ENCODE data around the gene CHRNA3.
"Not testable (repeated sequence)": the region's sequence is repeated elsewhere in the genome, so short reads cannot be mapped to it uniquely, and the experiment has no call there.

The CHRNA3 gene

DNA sequence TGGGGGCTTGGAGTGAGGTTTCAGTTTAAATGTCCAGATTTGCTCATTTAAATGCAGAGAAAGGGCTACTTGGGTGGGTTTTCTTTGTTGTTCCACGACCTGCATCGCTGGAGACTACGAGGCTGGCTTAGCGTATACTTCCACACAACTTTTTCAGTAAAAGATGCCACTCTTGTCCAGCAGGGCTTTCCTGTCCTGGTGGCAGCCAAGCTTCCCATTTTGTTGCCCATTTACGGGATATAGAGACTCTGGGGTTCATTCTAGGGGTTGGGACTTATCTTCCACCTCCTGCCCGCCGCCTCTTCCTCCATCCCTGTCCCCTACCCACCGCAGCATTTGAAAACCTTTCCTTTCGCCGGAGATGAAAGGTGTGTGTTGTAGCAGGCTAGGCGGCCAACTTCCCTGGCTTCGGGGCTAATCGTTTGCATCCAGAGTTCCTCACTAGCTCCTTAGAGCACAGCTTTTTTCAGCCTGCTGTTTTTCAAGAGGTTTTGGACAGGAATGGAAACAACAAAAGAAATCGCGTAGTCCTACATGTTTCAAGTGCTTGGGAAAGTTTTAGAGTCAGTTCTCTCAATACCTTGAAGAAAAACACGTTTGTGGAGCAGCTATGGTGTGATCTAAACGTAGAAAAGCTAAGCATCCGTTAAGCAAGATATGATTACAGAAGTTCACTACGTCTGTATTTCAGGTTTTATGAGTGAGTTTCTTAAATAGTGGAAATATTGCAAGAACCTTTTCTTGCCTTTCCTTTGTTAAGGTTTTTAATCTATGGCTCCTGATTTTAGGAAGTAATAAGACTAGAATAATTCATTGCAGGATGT lies 54.6 kb downstream of the CHRNA3 start:
- Histone ChIP-seq H3K27me3 (no peaks in the 10 kb centered on the region), H3K9me3 (replicated peaks in 1 of 11) (no peaks in the 10 kb centered on the region), H3K4me1 (peaks cover 12 to 32% (median 29%) of the 10 kb centered on the region in 10 experiments; a peak in 19 of 20 replicates), H3K4me2 (peak overlapping the region; percentile 80 to 96 (median 87)), H3K9ac (peak overlapping the region; percentile 68 to 93 (median 84)), H3K4me3 (peak overlapping the region; percentile 72 to 99 (median 86)), H3K36me3 (no peaks in the 10 kb centered on the region), H3K27ac (peak overlapping the region in 9 of 11 experiments; percentile 45 to 87 (median 80); a peak in 18 of 22 replicates), H4K20me1 (peaks cover 0 to 6% (median 0%) of the 10 kb centered on the region in 11 experiments; a peak in 2 of 22 replicates)
- TF ChIP-seq Cebpa-rat (IDR thresholded peaks at IDR 0.05) = no peak

DNA sequence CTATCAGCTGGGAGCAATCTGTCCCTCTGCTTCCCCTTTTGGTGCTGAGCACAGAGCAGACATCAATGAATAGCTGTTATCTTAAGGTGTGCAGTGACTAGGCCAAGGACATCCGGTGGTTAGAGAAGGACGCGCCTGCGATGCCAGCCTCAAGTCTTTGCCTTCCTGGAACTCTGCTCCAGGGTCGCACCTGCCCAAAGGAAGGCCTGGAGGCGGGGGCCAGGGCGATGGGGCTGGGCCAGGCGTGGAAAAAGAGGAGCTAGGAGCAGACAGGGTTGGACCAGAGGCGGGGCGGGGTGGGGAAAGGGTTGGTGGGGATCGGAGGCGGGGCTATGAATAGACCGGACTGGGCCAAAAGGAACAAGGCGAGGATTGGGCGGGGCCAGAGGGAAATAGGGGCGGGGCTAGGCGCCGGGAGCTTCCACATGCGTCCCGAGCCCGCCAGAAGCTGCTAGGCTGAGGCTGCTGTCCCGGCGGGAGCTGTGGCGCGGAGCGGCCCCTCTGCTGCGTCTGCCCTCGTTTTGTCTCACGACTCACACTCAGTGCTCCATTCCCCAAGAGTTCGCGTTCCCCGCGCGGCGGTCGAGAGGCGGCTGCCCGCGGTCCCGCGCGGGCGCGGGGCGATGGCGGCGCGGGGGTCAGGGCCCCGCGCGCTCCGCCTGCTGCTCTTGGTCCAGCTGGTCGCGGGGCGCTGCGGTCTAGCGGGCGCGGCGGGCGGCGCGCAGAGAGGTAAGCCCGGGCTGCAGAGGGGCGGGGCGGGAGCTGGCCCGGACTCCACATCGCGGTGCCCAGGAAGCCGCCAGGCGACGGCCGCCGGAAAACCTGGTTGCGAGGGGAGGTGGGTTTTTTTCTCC lies 55.5 kb downstream of the CHRNA3 start, which contains the start of gene CHRNA5:
Gene CHRNA5, plus strand, starts transcription at position 424 of the 854 bp plus-strand sequence. Its CDS starts 200 bp downstream, at position 624.
- peaks cover 12 to 32% (median 29%) of the 10 kb centered on the region in 10 experiments; a peak in 19 of 20 replicates for H3K4me1 ChIP-seq
- TF ChIP-seq Cebpa-rat (IDR thresholded peaks at IDR 0.05) = no peak
- H3K4me2 ChIP-seq = peak within 1 kb of the TSS; percentile 80 to 96 (median 87)
- no peaks in the 10 kb centered on the region for H3K9me3 ChIP-seq (replicated peaks in 1 of 11)
- peak within 1 kb of the TSS in 9 of 11 experiments; percentile 45 to 87 (median 80); a peak in 18 of 22 replicates for H3K27ac ChIP-seq
- peak within 1 kb of the TSS; percentile 68 to 93 (median 84) for H3K9ac ChIP-seq
- H3K36me3 ChIP-seq = no peaks in the 10 kb centered on the region
- no peaks in the 10 kb centered on the region for H3K27me3 ChIP-seq
- H4K20me1 ChIP-seq = 0 out of 22 replicates have a peak, but pooled peaks cover 0 to 6% (median 0%) of the 10 kb centered on the region in 11 experiments
- peak within 1 kb of the TSS; percentile 72 to 99 (median 86) for H3K4me3 ChIP-seq

DNA sequence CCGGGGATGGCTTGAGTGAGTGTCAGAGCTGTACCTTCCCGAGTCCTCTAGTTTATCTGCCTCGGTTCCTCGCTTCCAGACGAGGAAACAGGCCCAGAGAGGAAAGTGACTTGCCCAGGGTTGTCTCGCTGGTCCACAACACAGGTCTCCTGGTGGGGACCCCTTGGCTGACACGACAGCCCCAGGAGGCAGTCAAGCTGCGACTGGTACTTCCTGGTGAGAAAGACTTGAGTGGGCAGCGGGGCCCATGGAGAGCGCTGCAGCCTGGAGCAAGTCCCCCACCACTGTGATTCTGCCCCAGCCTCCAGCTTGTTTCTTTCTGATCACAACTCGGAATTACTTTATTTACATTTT lies 56.1 kb downstream of the CHRNA3 start:
- peak overlapping the region; percentile 80 to 96 (median 87) for H3K4me2 ChIP-seq
- H3K9ac ChIP-seq = peak overlapping the region in 9 of 11 experiments; percentile 70 to 93 (median 86); a peak in 17 of 22 replicates

DNA sequence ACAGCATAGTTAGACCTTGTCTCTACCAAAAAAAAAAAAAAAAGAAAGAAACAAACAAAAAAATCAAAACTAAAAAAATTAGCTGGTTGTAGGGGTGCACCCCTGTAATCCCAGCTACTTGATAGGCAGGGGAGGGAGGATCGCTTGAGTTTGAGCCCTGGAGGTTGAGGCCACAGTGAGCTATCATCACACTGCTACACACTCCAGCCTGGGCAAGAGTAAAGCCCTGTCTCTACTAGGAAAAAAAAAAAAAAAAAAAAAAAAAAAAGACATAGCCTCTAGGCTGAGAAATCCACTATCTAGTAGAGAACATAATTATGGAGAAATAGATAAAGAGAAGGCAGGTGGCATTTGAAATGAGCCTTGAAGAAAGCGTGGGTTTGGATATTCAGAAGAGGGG lies 57.7 kb downstream of the CHRNA3 start:
- H4K20me1 ChIP-seq = 0 out of 22 replicates have a peak, but pooled peaks cover 0 to 6% (median 0%) of the 10 kb centered on the region in 11 experiments
- no peak for TF ChIP-seq Cebpa-rat (IDR thresholded peaks at IDR 0.05)
- peaks cover 12 to 31% (median 28%) of the 10 kb centered on the region in 10 experiments; a peak in 19 of 20 replicates for H3K4me1 ChIP-seq
- no peak overlapping the region for H3K9ac ChIP-seq
- no peaks in the 10 kb centered on the region for H3K9me3 ChIP-seq (replicated peaks in 1 of 11)
- H3K4me2 ChIP-seq = no peak overlapping the region
- no peak overlapping the region for H3K4me3 ChIP-seq
- no peaks in the 10 kb centered on the region for H3K36me3 ChIP-seq
- no peak overlapping the region for H3K27ac ChIP-seq
- no peaks in the 10 kb centered on the region for H3K27me3 ChIP-seq

More for the DNA sequence above, 56.1 kb downstream of the CHRNA3 start:
- Histone ChIP-seq H3K27me3 (no peaks in the 10 kb centered on the region), H3K36me3 (no peaks in the 10 kb centered on the region), H3K27ac (peak overlapping the region in 7 of 11 experiments; percentile 28 to 87 (median 78); a peak in 7 of 22 replicates), H3K4me3 (peak overlapping the region; percentile 72 to 99 (median 86); a peak in 19 of 20 replicates), H4K20me1 (0 out of 22 replicates have a peak, but pooled peaks cover 0 to 6% (median 0%) of the 10 kb centered on the region in 11 experiments), H3K4me1 (peaks cover 12 to 32% (median 29%) of the 10 kb centered on the region in 10 experiments; a peak in 19 of 20 replicates), H3K9me3 (replicated peaks in 1 of 11) (no peaks in the 10 kb centered on the region)
- TF ChIP-seq Cebpa-rat (IDR thresholded peaks at IDR 0.05) = no peak

DNA sequence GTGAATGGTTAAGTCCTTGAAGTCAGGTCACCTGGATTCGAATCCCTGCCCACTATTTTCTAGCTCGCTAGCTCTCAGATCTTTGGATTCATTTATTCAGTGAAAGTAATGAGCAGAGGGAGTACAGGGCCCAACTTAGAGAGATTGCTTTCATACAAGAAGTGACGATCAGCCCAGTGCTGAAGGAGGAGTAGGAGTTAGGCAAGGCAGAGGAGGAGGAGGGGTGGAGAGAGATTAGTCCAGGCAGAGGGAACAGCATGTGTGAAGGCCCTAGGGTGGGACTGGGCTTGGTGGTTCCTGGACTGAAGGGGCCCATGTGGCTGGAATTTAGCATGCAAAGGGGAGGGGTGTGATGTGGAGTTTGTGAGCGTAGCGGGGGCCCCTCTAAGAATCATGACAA lies 59.3 kb downstream of the CHRNA3 start:
- H3K9me3 ChIP-seq (replicated peaks in 1 of 11) = no peaks in the 10 kb centered on the region
- H3K4me1 ChIP-seq = peaks cover 6 to 16% (median 13%) of the 10 kb centered on the region in 10 experiments; a peak in 19 of 20 replicates
- no peak overlapping the region for H3K4me3 ChIP-seq
- no peak for TF ChIP-seq Cebpa-rat (IDR thresholded peaks at IDR 0.05)
- H4K20me1 ChIP-seq = no peaks in the 10 kb centered on the region
- no peak overlapping the region for H3K9ac ChIP-seq
- no peaks in the 10 kb centered on the region for H3K36me3 ChIP-seq
- H3K27me3 ChIP-seq = no peaks in the 10 kb centered on the region
- H3K27ac ChIP-seq = no peak overlapping the region
- H3K4me2 ChIP-seq = no peak overlapping the region

DNA sequence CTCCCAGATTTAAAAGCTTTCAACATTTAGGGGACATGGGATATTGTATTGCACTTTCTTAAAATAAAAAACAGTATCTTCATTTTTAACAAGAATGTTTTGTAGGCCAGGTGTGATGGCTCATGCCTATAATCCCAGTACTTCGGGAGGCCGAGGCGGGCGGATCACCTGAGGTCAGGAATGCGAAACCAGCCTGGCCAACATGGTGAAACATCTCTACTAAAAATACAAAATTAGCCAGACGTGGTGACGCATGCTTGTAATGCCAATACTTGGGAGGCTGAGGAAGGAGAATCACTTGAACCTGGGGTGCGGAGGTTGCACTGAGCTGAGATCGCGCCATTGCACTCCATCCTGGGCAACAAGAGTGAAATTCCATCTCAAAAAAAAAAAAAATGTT lies 60.6 kb downstream of the CHRNA3 start:
- H3K4me2 ChIP-seq; H3K36me3 ChIP-seq; H3K27ac ChIP-seq; H3K27me3 ChIP-seq; H3K9me3 ChIP-seq (replicated peaks in 1 of 11); H3K4me3 ChIP-seq; H4K20me1 ChIP-seq; H3K9ac ChIP-seq: not testable (repeated sequence)
- peaks cover 6 to 11% (median 10%) of the 10 kb centered on the region in 10 experiments; a peak in 19 of 20 replicates for H3K4me1 ChIP-seq

DNA sequence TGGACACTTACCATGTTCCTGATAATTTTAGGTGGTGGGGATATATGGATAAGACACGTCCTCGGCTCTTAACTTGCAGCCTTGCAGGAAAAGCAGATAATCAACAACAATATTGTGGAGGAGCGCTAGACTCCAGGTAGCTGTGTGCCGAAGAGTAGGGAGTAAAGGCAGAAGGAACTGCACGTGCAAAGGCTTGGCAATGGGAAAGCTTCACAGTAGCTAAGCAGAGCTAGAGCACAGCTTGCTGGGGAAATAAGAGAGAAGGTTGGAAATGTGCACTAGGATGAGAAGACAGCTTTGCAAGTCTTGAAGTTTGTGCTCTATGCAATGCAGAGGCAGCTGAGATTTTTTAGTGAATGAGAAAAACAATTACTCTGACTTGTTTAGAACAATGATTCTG lies 68.2 kb downstream of the CHRNA3 start:
- H3K4me2 ChIP-seq = no peak overlapping the region
- H3K4me3 ChIP-seq = no peak overlapping the region
- H3K36me3 ChIP-seq = peaks cover 33 to 42% (median 37%) of the 10 kb centered on the region in 11 experiments
- H4K20me1 ChIP-seq = peaks cover 0 to 31% (median 20%) of the 10 kb centered on the region in 11 experiments; a peak in 13 of 22 replicates
- TF ChIP-seq Cebpa-rat (IDR thresholded peaks at IDR 0.05) = no peak
- H3K9ac ChIP-seq = no peak overlapping the region
- H3K4me1 ChIP-seq = no peaks in the 10 kb centered on the region
- no peak overlapping the region for H3K27ac ChIP-seq
- H3K9me3 ChIP-seq (replicated peaks in 1 of 11) = no peaks in the 10 kb centered on the region
- H3K27me3 ChIP-seq = no peaks in the 10 kb centered on the region

DNA sequence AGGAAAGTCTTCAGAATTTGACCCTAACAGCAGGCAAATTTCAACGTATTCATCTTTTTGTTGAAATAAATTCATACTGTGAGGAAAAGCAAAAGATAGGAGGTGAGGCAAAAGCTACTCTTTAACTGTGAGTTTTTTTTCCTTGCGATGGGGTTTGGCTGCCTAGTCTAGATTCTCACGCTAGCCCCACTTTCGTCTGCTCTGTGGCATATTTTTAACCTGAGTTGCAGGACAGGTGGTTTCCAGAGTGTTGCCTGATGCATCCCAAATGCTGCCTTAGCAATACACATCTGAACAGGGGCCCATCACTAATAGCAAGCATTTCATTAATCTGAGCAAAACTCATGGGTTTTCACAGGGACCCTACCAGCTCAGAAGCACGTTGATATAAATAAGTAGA lies 68.9 kb downstream of the CHRNA3 start:
- Histone ChIP-seq H3K27ac (no peak overlapping the region), H3K4me3 (no peak overlapping the region), H3K9ac (no peak overlapping the region), H3K4me2 (no peak overlapping the region), H3K4me1 (no peaks in the 10 kb centered on the region), H3K27me3 (no peaks in the 10 kb centered on the region), H3K9me3 (replicated peaks in 1 of 11) (no peaks in the 10 kb centered on the region), H4K20me1 (peaks cover 0 to 38% (median 23%) of the 10 kb centered on the region in 11 experiments; a peak in 13 of 22 replicates), H3K36me3 (peaks cover 40 to 49% (median 44%) of the 10 kb centered on the region in 11 experiments)
- no peak for TF ChIP-seq Cebpa-rat (IDR thresholded peaks at IDR 0.05)
